Lower leg skin (tissue), 3 donors: ENCODE measurements around the gene ACAN.

Experiments
- CTCF ChIP-seq, 3 donors: fragments of 450-650 bp; IDR thresholded peaks; one replicate each; pipeline ENCODE4 v1.5.1; 2016; ENCODE audit warnings: antibody characterized with exemption in 3 of 3, mild to moderate bottlenecking in 3 of 3, moderate library complexity in 2 of 3
- POLR2A ChIP-seq, 2 donors: fragments of 450-650 bp; IDR thresholded peaks; one replicate each; pipeline ENCODE4 v1.6.1; 2016 to 2017; ENCODE audit warnings: antibody characterized with exemption in 2 of 2, mild to moderate bottlenecking in 1 of 2, moderate library complexity in 1 of 2

GRCh38 chr15:88894348-88894818, 91.1 kb downstream of the ACAN start:
- TF ChIP-seq CTCF (IDR thresholded peaks at IDR 0.05) (no peak), POLR2A (IDR thresholded peaks at IDR 0.05) (no peak)
